ENCODE data around the gene NUP85.

NUP85 gene

GRCh38 chr17:75240394-75241142 is 35.1 kb downstream of the NUP85 start:
- in situ Hi-C loops (cut with HindIII; ENCODE audit: low pct_ligation_motif_present, low sequenced_read_pairs) = no loop called here
- DNase-seq = peak; percentile 26
- Histone ChIP-seq H3K4me3 (ENCODE audit: low read depth, low read length) (no peak overlapping the region), H3K36me3 (replicated peaks) (peaks cover 71% of the 10 kb centered on the region), H3K27me3 (replicated peaks) (no peaks in the 10 kb centered on the region), H3K27ac (no peak overlapping the region)
- peak; percentile 96 for TF ChIP-seq CTCF (IDR thresholded peaks at IDR 0.05; ENCODE audit: low read depth, low read length, missing control alignments)

GRCh38 chr17:75241143-75241430 is 35.6 kb downstream of the NUP85 start:
- TF ChIP-seq CTCF (IDR thresholded peaks at IDR 0.05; ENCODE audit: low read depth, low read length, missing control alignments) = no peak
- Histone ChIP-seq H3K27me3 (replicated peaks) (no peaks in the 10 kb centered on the region), H3K4me3 (ENCODE audit: low read depth, low read length) (no peak overlapping the region), H3K27ac (no peak overlapping the region), H3K36me3 (replicated peaks) (peaks cover 74% of the 10 kb centered on the region)
- in situ Hi-C loops (cut with HindIII; ENCODE audit: low pct_ligation_motif_present, low sequenced_read_pairs) = no loop called here
- no peak for DNase-seq

GRCh38 chr17:75241502-75241901 is 36.0 kb downstream of the NUP85 start:
- H3K36me3 ChIP-seq (replicated peaks) = peaks cover 71% of the 10 kb centered on the region
- H3K27me3 ChIP-seq (replicated peaks) = no peaks in the 10 kb centered on the region
- TF ChIP-seq CTCF (IDR thresholded peaks at IDR 0.05; ENCODE audit: low read depth, low read length, missing control alignments) = no peak
- no peak for DNase-seq
- in situ Hi-C loops (cut with HindIII; ENCODE audit: low pct_ligation_motif_present, low sequenced_read_pairs) = no loop called here
- H3K4me3 ChIP-seq (ENCODE audit: low read depth, low read length) = no peak overlapping the region
- no peak overlapping the region for H3K27ac ChIP-seq

- H3K4me3 ChIP-seq (ENCODE audit: low read depth, low read length) = no peak overlapping the region
- in situ Hi-C loops (cut with HindIII; ENCODE audit: low pct_ligation_motif_present, low sequenced_read_pairs) = no loop called here
- DNase-seq = no peak
- no peak for TF ChIP-seq CTCF (IDR thresholded peaks at IDR 0.05; ENCODE audit: low read depth, low read length, missing control alignments)
- H3K27ac ChIP-seq = no peak overlapping the region
- peaks cover 67% of the 10 kb centered on the region for H3K36me3 ChIP-seq (replicated peaks)
- no peaks in the 10 kb centered on the region for H3K27me3 ChIP-seq (replicated peaks)
These were observed 36.5 kb downstream of the NUP85 start for GRCh38 chr17:75241996-75242460.

GRCh38 chr17:75242461-75243042 is 37.1 kb downstream of the NUP85 start:
- Histone ChIP-seq H3K27ac (no peak overlapping the region), H3K4me3 (ENCODE audit: low read depth, low read length) (no peak overlapping the region), H3K36me3 (replicated peaks) (peaks cover 62% of the 10 kb centered on the region), H3K27me3 (replicated peaks) (no peaks in the 10 kb centered on the region)
- DNase-seq = no peak
- in situ Hi-C loops (cut with HindIII; ENCODE audit: low pct_ligation_motif_present, low sequenced_read_pairs) = no loop called here
- TF ChIP-seq CTCF (IDR thresholded peaks at IDR 0.05; ENCODE audit: low read depth, low read length, missing control alignments) = no peak

All from brain microvascular endothelial cell (primary cell).